HEK293T (cell line): Measurements from ENCODE around the gene PAX8.

ENCODE experiments used
- BHLHE40 ChIP-seq: fragments of 450-650 bp; IDR thresholded peaks from 2 replicates; pipeline ENCODE4 v1.6.1; 2016; ENCODE audit warnings: mild to moderate bottlenecking, moderate library complexity, borderline replicate concordance
- CTBP1 ChIP-seq: fragments of 450-650 bp; IDR thresholded peaks from 2 replicates; pipeline ENCODE4 v1.6.1; 2016; ENCODE audit warnings: borderline replicate concordance
- ELF4 ChIP-seq: fragments of 450-650 bp; IDR thresholded peaks from 2 replicates; pipeline ENCODE4 v1.6.1; 2017; ENCODE audit warnings: antibody characterized with exemption
- FOXA1 ChIP-seq: fragments of 450-650 bp; IDR thresholded peaks from 2 replicates; pipeline ENCODE4 v1.6.1; 2016; ENCODE audit warnings: mild to moderate bottlenecking
- FOXM1 ChIP-seq: fragments of 450-650 bp; IDR thresholded peaks from 2 replicates; pipeline ENCODE4 v1.6.1; 2017; ENCODE audit warnings: mild to moderate bottlenecking, borderline replicate concordance
- HDGF ChIP-seq: fragments of 450-650 bp; IDR thresholded peaks from 2 replicates; pipeline ENCODE4 v1.6.1; 2017; ENCODE audit warnings: antibody characterized with exemption, borderline replicate concordance
- LEF1 ChIP-seq: fragments of 450-650 bp; IDR thresholded peaks from 2 replicates; pipeline ENCODE4 v1.6.1; 2017; ENCODE audit warnings: mild to moderate bottlenecking, borderline replicate concordance
- NFRKB ChIP-seq: fragments of 450-650 bp; IDR thresholded peaks from 2 replicates; pipeline ENCODE4 v1.6.1; 2016; ENCODE audit warnings: mild to moderate bottlenecking, moderate library complexity
- SP1 ChIP-seq: fragments of 450-650 bp; IDR thresholded peaks from 2 replicates; pipeline ENCODE4 v1.6.1; 2017
- TARDBP ChIP-seq: fragments of 450-650 bp; IDR thresholded peaks from 2 replicates; pipeline ENCODE4 v1.6.1; 2016

- TF ChIP-seq NFRKB (no peak), ELF4 (no peak), TARDBP (no peak), BHLHE40 (no peak), CTBP1 (no peak), SP1 (no peak), FOXM1 (no peak), FOXA1 (no peak), LEF1 (no peak), HDGF (no peak)
Observed at GRCh38 chr2:113253453-113253852, 25.3 kb downstream of the PAX8 start.
